Heart left ventricle (tissue), 13 donors: Measurements from ENCODE around the gene NPTX1.

Experiments
- CTCF ChIP-seq, 12 donors: fragments of 200-600 bp; sonication (generic) in 4 of 12; IDR thresholded peaks; one replicate each; pipeline versions ENCODE4 v1.5.0 to v1.8.0; 2018 to 2022; ENCODE audit warnings: antibody characterized with exemption in 12 of 12, mild to moderate bottlenecking in 5 of 12
- POLR2A ChIP-seq, 2 donors: fragments of 450-650 bp; IDR thresholded peaks; one replicate each; pipeline ENCODE4 v1.6.1; 2017; ENCODE audit warnings: antibody characterized with exemption in 2 of 2, mild to moderate bottlenecking in 2 of 2, moderate library complexity in 2 of 2
- donor health status: ischemic (EF 13 %, LVEDD 7.1; RV severe dilation, severe dysfunction).
- donor health status: DM: no; HTN: yes; CAD: no.
- donor health status: DM: no; HTN: no; CAD: no.
- donor health status: ischemic (EF 25% LVEDD 6.9; RV normal size, moderate dysfunction).
- donor health status: ischemic (EF 25% LVEDD 5.7; RV mildly dilated, moderate dysfunction).
- donor health status: ischemic (EF 35%, LVEDD 5.7; RV mildly dilated, moderate dysfunction).
- donor health status: nonischemic (EF 11% LVEDD 7.7; RV severe dilation, severe dysfunction).
- donor health status: DM: yes; HTN: yes; CAD: no.
- donor health status: PGD.
- donor health status: ischemic (EF 29% LVEDD 5.4; RV normal size, mild dysfunction).
- donor health status: nonischemic (EF 23%, LVEDD 6.1; RV moderate dilation, normal function).

- no peak for TF ChIP-seq CTCF (IDR thresholded peaks at IDR 0.05)
- TF ChIP-seq POLR2A (IDR thresholded peaks at IDR 0.05) = no peak
Observed at GRCh38 chr17:80431246-80432195, 44.9 kb downstream of the NPTX1 start.
